ENCODE results near the gene TNFSF8.

TNFSF8 gene, protein sequence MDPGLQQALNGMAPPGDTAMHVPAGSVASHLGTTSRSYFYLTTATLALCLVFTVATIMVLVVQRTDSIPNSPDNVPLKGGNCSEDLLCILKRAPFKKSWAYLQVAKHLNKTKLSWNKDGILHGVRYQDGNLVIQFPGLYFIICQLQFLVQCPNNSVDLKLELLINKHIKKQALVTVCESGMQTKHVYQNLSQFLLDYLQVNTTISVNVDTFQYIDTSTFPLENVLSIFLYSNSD

GRCh38 chr9:114930056-114930812 is at the start of gene TNFSF8:
TSS of gene TNFSF8 (minus strand) at chr9:114930591. CDS start at chr9:114930303, 288 bp downstream.
- DNase-seq: peak; percentile 73

DNA sequence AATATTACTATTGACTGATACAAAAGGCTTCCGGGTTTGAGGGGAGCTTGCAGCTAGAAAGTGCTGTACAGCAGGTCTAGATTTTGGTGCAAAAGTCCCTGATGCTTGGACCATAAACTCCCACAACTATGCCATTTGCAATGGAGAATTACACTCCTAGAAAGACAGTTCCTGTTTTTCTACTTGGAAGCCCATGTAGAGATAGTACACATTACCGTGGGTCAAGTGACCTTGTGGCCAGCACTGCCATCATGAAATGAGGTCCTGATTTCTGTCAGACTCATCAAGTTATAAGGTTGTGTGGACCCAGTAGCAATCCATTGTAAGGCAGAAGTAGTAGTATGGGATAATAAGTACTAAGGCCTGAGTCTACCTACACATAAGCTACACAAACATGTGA is 42.8 kb upstream of the TNFSF8 start:
- no peak for DNase-seq

DNA sequence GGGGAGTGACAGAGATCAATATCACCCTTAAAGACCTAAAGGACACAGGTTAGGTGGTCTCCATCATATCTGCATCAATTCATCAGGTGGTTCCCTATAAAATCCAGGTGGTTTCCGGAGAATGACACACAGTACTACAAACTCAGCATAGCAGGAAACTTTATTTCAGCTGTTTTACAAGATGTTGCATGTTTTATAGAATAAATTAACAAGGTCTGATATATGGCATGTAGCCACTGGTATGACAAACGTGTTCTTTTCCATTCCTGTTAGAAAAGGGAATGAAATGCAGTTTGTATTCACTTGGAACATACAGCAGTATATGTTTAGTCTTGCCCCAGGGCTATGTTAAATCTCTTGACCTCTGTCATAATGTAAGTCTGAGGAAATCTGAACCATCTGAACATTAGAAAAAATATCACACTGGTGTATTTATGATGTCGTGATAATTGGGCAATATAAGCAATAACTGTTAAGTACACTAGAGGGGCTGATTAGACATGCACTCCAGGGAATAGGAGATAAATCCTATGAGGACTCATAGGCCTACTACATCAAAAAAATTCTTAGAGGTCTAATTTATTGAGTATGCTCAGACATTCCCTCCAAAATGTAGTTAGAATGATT is 42.2 kb upstream of the TNFSF8 start:
- DNase-seq: no peak

DNA sequence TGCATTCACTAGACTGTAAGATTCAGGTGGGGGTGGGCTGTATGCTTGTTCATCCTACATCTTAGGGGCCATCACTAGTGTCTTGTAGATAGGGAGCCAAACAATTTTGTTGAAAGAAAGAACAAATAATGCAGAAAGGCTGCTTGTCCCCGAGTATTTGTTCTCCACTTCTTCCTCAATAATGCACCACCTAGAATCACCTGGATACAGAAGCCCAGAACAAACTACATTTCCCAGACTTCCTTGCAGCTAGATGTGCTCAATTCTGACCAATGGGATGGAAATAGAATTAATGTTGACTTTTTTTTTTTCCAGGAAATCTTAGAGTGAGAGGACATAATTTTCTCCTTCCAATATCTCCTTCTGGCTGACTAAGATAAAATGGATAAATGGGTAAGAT is 38.9 kb upstream of the TNFSF8 start:
- DNase-seq: no peak

GRCh38 chr9:114968671-114969070 is 38.3 kb upstream of the TNFSF8 start:
- DNase-seq: peak; percentile 39

- no peak for DNase-seq
Measured at GRCh38 chr9:114965564-114965963, 35.2 kb upstream of the TNFSF8 start.

- DNase-seq: no peak
Measured at GRCh38 chr9:114962809-114963208, 32.4 kb upstream of the TNFSF8 start.

GRCh38 chr9:114960276-114960675 is 29.9 kb upstream of the TNFSF8 start:
- no peak for DNase-seq

- DNase-seq: no peak
Measured at GRCh38 chr9:114958844-114959235, 28.4 kb upstream of the TNFSF8 start.

DNA sequence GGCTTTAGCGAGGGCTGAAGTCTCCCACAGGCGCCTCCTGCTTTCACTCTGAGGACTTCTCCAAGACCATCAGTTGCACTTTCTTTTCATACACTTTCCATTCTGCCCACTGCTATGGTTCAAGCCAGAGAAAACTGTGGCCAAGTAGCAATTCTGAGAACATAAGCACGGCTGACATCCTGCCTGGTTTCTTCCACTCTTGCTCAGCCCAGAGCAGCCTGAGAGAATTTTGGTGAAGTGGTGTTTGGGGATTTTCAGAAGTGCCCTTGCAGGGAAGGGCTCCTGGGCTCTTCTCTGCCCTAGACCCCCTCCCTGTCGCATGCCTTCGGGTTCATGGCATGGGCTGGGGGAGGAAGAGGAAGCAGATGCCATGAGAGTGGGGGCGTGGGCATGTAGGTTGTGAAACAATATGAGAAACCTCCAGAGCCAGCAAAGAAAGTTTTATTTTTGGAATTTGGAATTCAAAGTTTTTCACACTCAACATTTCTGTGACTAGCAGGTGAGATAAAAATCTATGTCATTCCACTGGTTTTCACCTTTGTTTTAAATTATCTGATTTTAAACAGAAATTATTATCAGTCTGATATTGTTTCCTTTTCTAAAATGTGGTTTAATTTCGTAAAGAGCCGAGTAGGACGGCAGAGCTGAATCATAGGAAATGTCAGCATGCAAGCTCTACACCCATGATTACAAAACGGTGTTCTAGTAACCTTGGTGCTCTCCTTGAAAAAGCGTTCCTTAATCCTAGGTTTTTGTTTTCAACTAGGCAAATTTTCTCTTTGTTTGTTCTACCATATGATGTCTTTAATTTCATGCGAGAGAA is 27.8 kb upstream of the TNFSF8 start:
- peak; percentile 83 for DNase-seq

GRCh38 chr9:114957558-114957957 is 27.2 kb upstream of the TNFSF8 start:
- DNase-seq: no peak

DNA sequence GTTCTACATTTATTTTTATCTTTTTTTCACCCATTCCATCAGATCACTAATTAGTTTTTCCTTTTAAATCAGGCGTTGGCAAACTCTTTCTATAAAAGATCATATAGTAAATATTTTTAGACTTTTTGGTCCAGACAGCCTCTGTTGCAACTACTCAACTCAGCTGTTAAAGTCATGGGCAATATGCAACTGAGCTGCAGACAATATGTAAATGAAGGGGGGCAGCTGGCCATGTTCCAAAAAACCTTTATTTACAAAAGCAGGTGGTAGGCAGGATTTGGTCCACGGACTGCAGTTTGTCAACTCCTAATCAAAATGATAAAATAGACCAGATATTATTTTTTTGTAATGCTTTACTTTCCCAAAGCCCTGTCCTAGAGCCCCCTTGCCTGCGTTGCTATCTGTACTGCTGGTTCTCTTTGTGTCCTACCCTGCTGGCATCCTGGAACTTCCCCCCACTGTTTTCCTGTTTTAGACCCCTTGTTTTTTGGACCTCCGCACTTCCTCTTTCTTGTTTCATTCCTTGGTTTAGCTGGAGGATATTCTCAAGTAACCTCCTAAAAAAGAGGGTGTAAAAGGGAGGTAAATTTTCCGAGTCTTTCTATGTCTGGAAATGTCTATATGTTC is 24.7 kb upstream of the TNFSF8 start:
- peak; percentile 77 for DNase-seq

DNA sequence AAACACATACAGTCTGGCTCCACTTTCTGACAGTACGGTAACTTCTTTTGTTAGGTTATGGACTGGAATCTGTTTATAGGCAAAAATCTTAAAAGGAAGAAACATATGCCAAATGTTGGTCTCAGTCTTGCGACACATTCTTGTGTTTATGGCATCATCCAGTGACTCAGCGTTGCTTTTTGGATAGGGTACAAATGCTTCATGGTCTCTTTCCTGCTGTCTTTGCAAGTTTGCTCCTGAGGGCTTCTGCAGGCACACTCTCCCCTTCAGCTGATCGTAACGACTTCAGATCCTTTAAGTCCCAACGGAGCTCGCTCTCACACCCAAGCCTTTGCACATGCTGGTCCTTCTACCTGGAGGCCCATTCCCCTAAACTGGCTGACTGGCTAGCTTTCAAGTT is 23.6 kb upstream of the TNFSF8 start:
- DNase-seq: peak; percentile 88

- no peak for DNase-seq
Measured at GRCh38 chr9:114953046-114953445, 22.7 kb upstream of the TNFSF8 start.

DNA sequence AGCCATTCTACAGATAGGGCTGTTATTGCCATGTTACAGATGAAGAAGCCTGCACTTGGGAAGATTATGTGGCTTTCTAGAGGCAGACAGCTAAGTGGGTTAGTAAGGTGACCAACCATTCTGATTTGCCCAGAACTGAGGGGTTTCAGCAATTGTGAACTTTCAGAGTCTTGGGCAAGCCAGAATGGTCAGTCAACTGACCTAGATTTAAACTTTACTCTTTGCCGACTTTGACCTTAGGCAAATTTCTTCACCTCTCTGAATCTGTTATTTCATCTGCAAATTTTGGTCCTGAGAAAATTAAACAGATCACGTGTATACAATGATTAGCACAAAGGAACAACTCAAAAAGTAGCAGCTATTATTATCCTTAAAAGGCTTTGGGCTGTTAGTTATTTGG is 20.4 kb upstream of the TNFSF8 start:
- no peak for DNase-seq

GRCh38 chr9:114947058-114947457 is 16.7 kb upstream of the TNFSF8 start:
- DNase-seq: peak; percentile 33

DNA sequence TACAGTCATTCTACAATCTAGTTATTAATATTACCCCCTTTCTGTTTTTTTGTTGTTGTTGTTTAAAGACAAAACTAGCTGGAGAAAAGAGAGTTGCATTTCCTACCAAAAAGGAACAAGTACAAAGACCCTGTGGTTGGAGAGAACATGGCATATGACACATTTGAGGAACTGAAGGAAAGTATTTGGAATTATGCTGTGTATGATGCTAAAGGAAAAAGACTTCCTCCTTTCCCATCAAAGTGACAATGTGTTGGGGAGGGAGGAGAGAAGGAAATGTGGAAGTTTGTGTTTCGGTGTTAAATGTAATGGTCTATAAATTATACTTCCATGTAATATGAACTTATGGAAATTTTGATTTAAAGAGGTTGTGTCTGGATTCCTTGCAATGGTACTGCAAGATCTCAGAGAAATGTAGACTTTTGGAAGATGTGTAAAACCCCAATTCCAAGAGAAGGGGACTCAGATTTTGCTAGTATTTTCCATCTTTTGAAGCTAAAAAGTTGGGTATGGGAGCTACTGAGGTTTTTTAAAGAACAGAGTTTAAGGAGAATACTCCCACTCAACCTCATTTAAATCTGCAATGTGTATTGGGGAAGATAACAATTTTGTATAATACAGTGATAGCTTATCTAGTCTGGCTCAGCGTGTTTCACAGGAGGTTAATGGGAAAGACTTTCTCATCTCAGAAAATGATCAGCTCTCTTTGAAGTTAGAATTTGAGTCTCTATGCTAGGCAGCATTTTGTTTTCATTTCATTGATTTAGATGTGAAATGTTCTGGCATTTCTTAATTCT is 15.4 kb upstream of the TNFSF8 start:
- peak; percentile 9 for DNase-seq

GRCh38 chr9:114941376-114941775 is 11.0 kb upstream of the TNFSF8 start:
- DNase-seq: no peak

DNA sequence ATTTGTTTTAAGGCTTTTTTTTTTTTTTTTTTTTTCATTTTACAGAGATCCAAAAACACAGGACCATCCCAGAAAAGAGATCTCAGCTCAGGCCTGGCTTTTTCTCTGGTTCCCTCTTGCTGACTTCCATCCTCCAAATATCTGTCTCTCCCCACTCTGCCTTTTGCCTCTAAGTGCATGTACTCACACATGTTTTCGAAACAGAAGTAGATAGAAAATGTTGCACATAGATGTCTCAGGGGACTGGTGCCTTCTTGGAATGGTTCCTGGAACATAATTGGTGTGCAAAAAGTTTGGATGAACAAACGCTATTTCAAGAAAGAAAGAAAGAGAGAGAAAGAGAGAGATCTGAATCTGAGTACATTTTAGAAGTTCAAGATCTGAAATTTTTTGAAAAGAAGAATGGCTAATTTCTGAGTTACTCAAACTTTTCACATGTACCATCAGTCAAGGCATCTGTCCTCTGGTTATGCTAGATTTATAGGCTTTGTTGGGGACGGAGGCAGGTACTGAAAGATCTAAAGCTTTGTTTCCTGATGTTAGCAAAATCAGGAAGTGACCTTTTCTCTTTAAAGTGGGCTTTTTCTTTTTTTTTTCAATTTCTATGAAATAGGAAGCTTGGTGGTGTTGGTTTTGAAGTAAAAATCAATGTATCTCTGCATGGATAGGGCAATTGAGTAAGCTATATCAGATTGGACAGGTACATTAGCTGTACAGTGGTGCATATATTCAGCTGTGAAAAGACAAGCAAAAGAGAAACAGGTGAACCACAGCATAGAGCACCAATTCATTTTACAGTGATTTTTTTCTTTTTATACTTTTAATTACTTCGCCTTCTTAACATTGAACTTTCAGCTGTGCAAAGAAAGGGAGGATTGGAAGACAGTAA is 8.5 kb upstream of the TNFSF8 start:
- DNase-seq: peak; percentile 30

- DNase-seq: no peak
Measured at GRCh38 chr9:114937516-114937915, 7.1 kb upstream of the TNFSF8 start.

DNA sequence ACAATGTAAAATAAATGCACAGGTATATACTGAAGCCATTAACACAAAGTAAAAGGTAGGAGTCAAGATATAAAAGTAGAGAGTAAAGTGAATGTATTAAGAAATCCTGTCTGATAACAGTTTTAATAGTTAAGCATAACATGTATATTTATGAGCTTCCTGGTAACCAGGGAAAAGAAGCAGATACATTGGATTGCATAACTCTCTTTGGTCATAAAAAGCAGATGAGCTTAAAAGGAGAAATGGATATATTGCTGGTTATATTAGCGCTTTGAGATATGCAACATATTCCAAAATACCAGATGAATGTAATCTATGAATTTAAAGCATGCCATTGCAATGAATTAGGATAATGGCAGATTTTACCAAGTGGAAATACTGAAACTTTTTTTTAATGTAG is 6.2 kb upstream of the TNFSF8 start:
- DNase-seq: peak; percentile 72

All from MV-4-11 (cell line).